SK-N-SH (cell line): ENCODE measurements around the gene PARVG. TPM values are rescaled to one million over a fixed set of nuclear protein-coding genes. Genes with fewer than 3 reads are reported as not detected.

Experiments
- CTCF ChIA-PET: fragments of 300-600, 350-600 bp; formaldehyde crosslinking; extraction: SDS; loops from one replicate; lab custom pipeline; 2021; lab: Yijun Ruan, JAX
- POLR2A ChIA-PET: fragments of 350-600 bp; sonication (Branson Sonifier 250); formaldehyde crosslinking; extraction: SDS; loops from one replicate; lab custom pipeline; 2020; ENCODE audit warnings: antibody characterized with exemption, inconsistent platforms; lab: Yijun Ruan, JAX
- DNase-seq: peaks from one replicate; pipeline ENCODE4 v3.0.0; 2012
- H2AFZ ChIP-seq: fragments of 200-600 bp; sonication (generic); 2 replicates; pipeline ENCODE4 v1.8.1; 2016; ENCODE audit warnings: antibody characterized with exemption, mild to moderate bottlenecking, low read depth
- H3F3A ChIP-seq: fragments of 200-600 bp; sonication (generic); replicated peaks from 2 replicates; pipeline ENCODE3; 2016; ENCODE audit warnings: antibody characterized with exemption, mild to moderate bottlenecking; ENCODE audit not compliant: insufficient read depth
- H3K27ac ChIP-seq, 2 experiments: fragments of 200-500 bp in 1 of 2; fragments of 200-600 bp in 1 of 2; sonication (Bioruptor generic) in 1 of 2; sonication (generic), shearing (Covaris generic) in 1 of 2; 2 replicates each; pipeline versions ENCODE4 v1.5.1 to v1.6.1; 2014 to 2016; ENCODE audit warnings: low read depth in 2 of 2, inconsistent platforms in 1 of 2, low read length in 1 of 2, mild to moderate bottlenecking in 1 of 2, mixed read lengths in 1 of 2
- H3K27me3 ChIP-seq: fragments of 200-600 bp; sonication (generic), shearing (Covaris generic); 2 replicates; pipeline ENCODE4 v1.6.1; 2016; ENCODE audit warnings: mixed run types; ENCODE audit not compliant: insufficient read depth
- H3K36me3 ChIP-seq, 2 experiments: fragments of 200-500 bp in 1 of 2; fragments of 200-600 bp in 1 of 2; sonication (Bioruptor generic) in 1 of 2; sonication (generic) in 1 of 2; replicated peaks in 1 of 2; 2 replicates each; pipeline versions ENCODE3 to v1.5.1; 2014 to 2016; ENCODE audit warnings: low read length in 1 of 2, mild to moderate bottlenecking in 1 of 2; ENCODE audit not compliant: insufficient read depth in 2 of 2, control insufficient read depth in 1 of 2
- H3K4me1 ChIP-seq, 2 experiments: fragments of 200-500 bp in 1 of 2; fragments of 200-600 bp in 1 of 2; sonication (Bioruptor generic) in 1 of 2; sonication (generic), shearing (Covaris generic) in 1 of 2; 2 replicates each; pipeline versions ENCODE4 v1.5.1 to v1.6.1; 2014 to 2016; ENCODE audit warnings: low read depth in 1 of 2, low read length in 1 of 2, mixed run types in 1 of 2; ENCODE audit not compliant: insufficient read depth in 2 of 2, control insufficient read depth in 1 of 2
- H3K4me2 ChIP-seq: fragments of 200-600 bp; sonication (generic), shearing (Covaris generic); 2 replicates; pipeline ENCODE4 v1.6.1; 2017; ENCODE audit warnings: mixed run types
- H3K4me3 ChIP-seq, 2 experiments: fragments of 200-500 bp in 1 of 2; fragments of 200-600 bp in 1 of 2; sonication (Bioruptor generic) in 1 of 2; sonication (generic), shearing (Covaris generic) in 1 of 2; 2 replicates each; pipeline versions ENCODE4 v1.5.1 to v1.8.1; 2014 to 2016; ENCODE audit warnings: low read depth in 2 of 2, inconsistent platforms in 1 of 2, low read length in 1 of 2, mild to moderate bottlenecking in 1 of 2, mixed read lengths in 1 of 2, moderate library complexity in 1 of 2
- H3K79me2 ChIP-seq: fragments of 200-600 bp; sonication (generic); 2 replicates; pipeline ENCODE4 v1.8.1; 2017; ENCODE audit warnings: mild to moderate bottlenecking; ENCODE audit not compliant: insufficient read depth
- H3K9ac ChIP-seq: fragments of 200-600 bp; sonication (generic); 2 replicates; pipeline ENCODE4 v1.6.1; 2017; ENCODE audit warnings: mixed run types
- H3K9me2 ChIP-seq: fragments of 200-600 bp; sonication (generic); 2 replicates; pipeline ENCODE4 v1.6.1; 2017; ENCODE audit warnings: mixed run types
- H3K9me3 ChIP-seq: fragments of 200-600 bp; sonication (generic); 2 replicates; pipeline ENCODE4 v1.6.1; 2017; ENCODE audit warnings: mixed run types, mild to moderate bottlenecking, moderate library complexity
- H4K20me1 ChIP-seq: fragments of 200-600 bp; sonication (generic); 2 replicates; pipeline ENCODE4 v1.6.1; 2017; ENCODE audit warnings: mild to moderate bottlenecking, mixed run types; ENCODE audit not compliant: insufficient read depth
- GATA2 ChIP-seq: sonication (generic); formaldehyde crosslinking; IDR thresholded peaks from 2 replicates; pipeline ENCODE4 v1.5.0; 2020; ENCODE audit warnings: mild to moderate bottlenecking, missing genetic modification reagents
- MAX ChIP-seq: IDR thresholded peaks from 2 replicates; pipeline ENCODE4 v1.4.0; 2012; ENCODE audit warnings: low read depth
- PBX3 ChIP-seq: IDR thresholded peaks from 2 replicates; pipeline ENCODE4; 2012
- POLR2AphosphoS5 ChIP-seq: IDR thresholded peaks from 2 replicates; pipeline ENCODE4 v1.6.1; 2012; ENCODE audit warnings: low read depth, low read length
- REST ChIP-seq: IDR thresholded peaks from 2 replicates; pipeline ENCODE4 v1.6.1; 2012; ENCODE audit warnings: mild to moderate bottlenecking, low read depth, low read length, moderate library complexity
- RFX5 ChIP-seq: IDR thresholded peaks from 2 replicates; pipeline ENCODE4 v1.6.1; 2012; ENCODE audit warnings: mild to moderate bottlenecking, improper control_type of control experiment, low read length
- RXRA ChIP-seq: IDR thresholded peaks from 2 replicates; pipeline ENCODE4 v1.4.0; 2012; ENCODE audit warnings: low read depth, mild to moderate bottlenecking, borderline replicate concordance
- SIN3A ChIP-seq: IDR thresholded peaks from 2 replicates; pipeline ENCODE4 v1.6.1; 2012; ENCODE audit warnings: low read depth, mild to moderate bottlenecking, low read length, moderate library complexity, borderline replicate concordance
- USF1 ChIP-seq: IDR thresholded peaks from 2 replicates; pipeline ENCODE4 v1.4.0; 2012; ENCODE audit warnings: low read depth, borderline replicate concordance
- WGBS: methylation state at CpG from one replicate; pipeline ENCODE4 v1.1.6; 2017; ENCODE audit warnings: low lambda C conversion rate; 5-methylcytosine and 5-hydroxymethylcytosine counted together
- polyA plus RNA-seq, 3 experiments: library from polyadenylated mRNA; depleted of rRNA; stranded (reverse); fragments of >200 nt; gene quantifications; 2 replicates each; pipeline ENCODE4 v1.2.3, GENCODE V29; 2012

PARVG gene
- polyA plus RNA-seq, 1 of the 3 experiments (the other 2 are of a cell fraction) = 0.05 TPM

GRCh38 chr22:44179196-44179988 is 1.3 kb upstream of the PARVG start:
- 76% methylated on average over 10 of the region's 10 CpGs for WGBS
- CTCF ChIA-PET = interaction anchor here (0.6 to 1.3 kb wide), 2 partner anchors 23 to 98 kb away, joined by 3 to 4 read pairs; no protein-coding TSS in a partner anchor

GRCh38 chr22:44179989-44180705 is 578 bp upstream of the PARVG start:
- H3K36me3 ChIP-seq = no peaks in the 10 kb centered on the region
- H3K4me1 ChIP-seq = no peaks in the 10 kb centered on the region; a peak in 1 of 4 replicates
- CTCF ChIA-PET = interaction anchor here (0.6 to 1.8 kb wide), 4 partner anchors 24 to 446 kb away, joined by 3 to 6 read pairs (median 4); no protein-coding TSS in a partner anchor
- no peaks in the 10 kb centered on the region for H3K27me3 ChIP-seq
- H3K79me2 ChIP-seq = no peaks in the 10 kb centered on the region
- no peaks in the 10 kb centered on the region for H4K20me1 ChIP-seq
- no peak overlapping the region for H3K4me3 ChIP-seq
- peaks cover 9% of the 10 kb centered on the region for H3F3A ChIP-seq
- H2AFZ ChIP-seq = no peak overlapping the region
- DNase-seq = no peak
- POLR2A ChIA-PET = no interaction called here
- no peaks in the 10 kb centered on the region for H3K9me2 ChIP-seq
- H3K4me2 ChIP-seq = no peak overlapping the region
- no peak overlapping the region for H3K27ac ChIP-seq
- no peaks in the 10 kb centered on the region for H3K9me3 ChIP-seq
- 67% methylated on average over 6 of the region's 6 CpGs for WGBS
- H3K9ac ChIP-seq = no peak overlapping the region
- TF ChIP-seq USF1 = no peak
- no peak for TF ChIP-seq RXRA
- no peak for TF ChIP-seq PBX3
- TF ChIP-seq REST = no peak
- no peak for TF ChIP-seq MAX
- no peak for TF ChIP-seq RFX5
- TF ChIP-seq GATA2 (CRISPR knock-in tag) = no peak

More at GRCh38 chr22:44179196-44179988, 1.3 kb upstream of the PARVG start:
- Histone ChIP-seq H3K79me2 (no peaks in the 10 kb centered on the region), H3F3A (peaks cover 9% of the 10 kb centered on the region), H3K4me3 (no peak overlapping the region), H3K9ac (no peak overlapping the region), H3K36me3 (no peaks in the 10 kb centered on the region), H3K27me3 (no peaks in the 10 kb centered on the region), H3K9me3 (no peaks in the 10 kb centered on the region), H3K4me2 (no peak overlapping the region), H2AFZ (no peak overlapping the region), H4K20me1 (no peaks in the 10 kb centered on the region), H3K27ac (no peak overlapping the region), H3K4me1 (no peaks in the 10 kb centered on the region; a peak in 1 of 4 replicates), H3K9me2 (no peaks in the 10 kb centered on the region)
- TF ChIP-seq POLR2AphosphoS5 = no peak
- no peak for TF ChIP-seq REST
- no peak for TF ChIP-seq SIN3A
- POLR2A ChIA-PET = no interaction called here
- DNase-seq = no peak
